Measurements from ENCODE around the gene TMEM187.

GRCh38 chrX:154018518-154019060 lies 46.0 kb downstream of the TMEM187 start:
- TF ChIP-seq CTCF (IDR thresholded peaks at IDR 0.05): no peak
- TF ChIP-seq ZFX (IDR thresholded peaks at IDR 0.05; ENCODE audit: borderline replicate concordance): no peak

All from 22Rv1 (cell line).